Heart right ventricle (tissue), 16 donors: ENCODE results near the gene REEP2. TPM values are rescaled to one million over a fixed set of nuclear protein-coding genes. Genes with fewer than 3 reads are reported as not detected.

Experiments
- ATAC-seq, 8 donors: fragments of 200-7000 bp; cut with Tn5 transposase; one replicate each; pipeline ENCODE4 v1.9.1; 2020; ENCODE audit warnings: mild to moderate bottlenecking in 8 of 8, moderate library complexity in 8 of 8, moderate number of reproducible peaks in 1 of 8
- DNase-seq, 2 donors: peaks; one replicate each; pipeline ENCODE4 v3.0.0-alpha.2; 2020
- H3K27ac ChIP-seq, 10 donors: fragments of 200-600 bp; sonication (generic) in 2 of 10; one replicate each; pipeline versions ENCODE4 v1.5.0 to v1.8.0; 2020 to 2022; ENCODE audit warnings: mild to moderate bottlenecking in 3 of 10
- H3K27me3 ChIP-seq, 7 donors: fragments of 200-600 bp; one replicate each; pipeline ENCODE4 v1.8.0; 2021 to 2022; ENCODE audit warnings: mild to moderate bottlenecking in 2 of 7
- H3K36me3 ChIP-seq, 9 donors: fragments of 200-600 bp; sonication (generic) in 1 of 9; one replicate each; pipeline versions ENCODE4 v1.5.0 to v1.8.0; 2020 to 2022; ENCODE audit warnings: mild to moderate bottlenecking in 2 of 9
- H3K4me1 ChIP-seq, 9 donors: fragments of 200-600 bp; sonication (generic) in 1 of 9; one replicate each; pipeline versions ENCODE4 v1.5.0 to v1.8.0; 2020 to 2022; ENCODE audit warnings: mild to moderate bottlenecking in 4 of 9
- H3K4me3 ChIP-seq, 10 donors: fragments of 200-600 bp; sonication (generic) in 2 of 10; one replicate each; pipeline versions ENCODE4 v1.5.0 to v1.8.0; 2020 to 2022; ENCODE audit warnings: mild to moderate bottlenecking in 7 of 10, moderate library complexity in 2 of 10
- H3K9me3 ChIP-seq, 11 donors: fragments of 200-600 bp in 10 of 11; sonication (generic) in 2 of 11; one replicate each; pipeline versions ENCODE4 v1.5.0 to v1.8.0; 2013 to 2022; ENCODE audit warnings: mild to moderate bottlenecking in 2 of 11, control low read depth in 1 of 11, moderate library complexity in 1 of 11
- WGBS, 2 donors: extraction: QIAGEN DNeasy Blood & Tissue Kit; methylation state at CpG; one replicate each; pipeline ENCODE4 v1.1.7; 2013; ENCODE audit warnings: inconsistent platforms in 1 of 2; 5-methylcytosine and 5-hydroxymethylcytosine counted together
- intact Hi-C, 10 donors: fragments of 100-400 bp; cut with DNase I; formaldehyde crosslinking; loops; one replicate each; pipeline versions ENCODE4 v1.11.1 to v1.14.2; 2022
- polyA plus RNA-seq, 2 donors: library from polyadenylated mRNA; stranded (reverse); fragments of 200-250 nt; gene quantifications; one replicate each; pipeline ENCODE4 v1.2.3, GENCODE V29; 2013
- total RNA-seq, 10 donors: library from RNA; stranded (reverse); fragmentation: NEBNext Ultra II Directional in 3 of 10; extraction: Animal tissue kit (Norgen Biotek cat#: 25700) in 3 of 10; gene quantifications; one replicate each; pipeline versions ENCODE4 v1.2.1 to v1.2.4, GENCODE V29; 2021 to 2023
- TF ChIP-seq, protein P1 (sequence below), 9 donors: fragments of 200-600 bp; sonication (generic) in 2 of 9; IDR thresholded peaks; one replicate each; pipeline versions ENCODE4 v1.5.0 to v1.8.0; 2021 to 2022; ENCODE audit warnings: antibody characterized with exemption in 9 of 9, mild to moderate bottlenecking in 5 of 9, moderate library complexity in 1 of 9
- donor health status: Arrhythmogenic right ventricular cardiomyopathy.
- donor health status: ischemic (EF 13 %, LVEDD 7.1; RV severe dilation, severe dysfunction).
- donor health status: healthy with polysubstance abuse.
- donor health status: DM: no; HTN: yes; CAD: no.
- donor health status: DM: no; HTN: no; CAD: no.
- donor health status: ischemic (EF 25% LVEDD 6.9; RV normal size, moderate dysfunction).
- donor health status: ischemic (EF 25% LVEDD 5.7; RV mildly dilated, moderate dysfunction).
- donor health status: healthy.
- donor health status: DM: yes; HTN: yes; CAD: no.
- donor health status: Ischemic cardiomyopathy.
- donor health status: ischemic (EF 35%, LVEDD 5.7; RV mildly dilated, moderate dysfunction).
- donor health status: nonischemic (EF 11% LVEDD 7.7; RV severe dilation, severe dysfunction).
- donor health status: DM: yes; HTN: yes; CAD: no.
- donor health status: PGD.
- donor health status: ischemic (EF 29% LVEDD 5.4; RV normal size, mild dysfunction).
- donor health status: nonischemic (EF 23%, LVEDD 6.1; RV moderate dilation, normal function).

Gene REEP2
- total and polyA plus RNA-seq, 12 donors = 2.0 to 17.3 (median 8.0) TPM

DNA sequence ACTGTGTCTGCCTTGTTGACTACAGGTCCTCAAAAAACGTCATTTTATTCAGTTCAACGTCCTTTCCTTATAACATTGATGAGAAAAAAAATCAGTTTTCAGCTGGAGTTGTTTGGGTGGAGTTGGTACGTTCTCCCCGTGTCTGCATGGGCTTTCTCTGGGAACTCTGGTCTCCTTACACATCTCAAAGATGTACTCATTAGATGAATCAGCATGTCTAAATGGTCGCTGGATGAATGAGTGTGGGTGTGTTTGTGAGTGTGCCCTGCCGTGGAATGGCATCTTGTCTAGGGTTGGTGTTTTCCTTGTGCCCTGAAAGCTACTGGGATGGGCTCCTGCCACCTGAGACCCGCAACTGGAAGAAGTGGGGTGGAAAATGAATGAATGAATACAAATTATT lies 56.5 kb downstream of the REEP2 start:
- H3K27ac ChIP-seq = no peak overlapping the region
- H3K27me3 ChIP-seq = peaks cover 0 to 14% (median 0%) of the 10 kb centered on the region in 7 donors
- TF ChIP-seq, protein P1, sequence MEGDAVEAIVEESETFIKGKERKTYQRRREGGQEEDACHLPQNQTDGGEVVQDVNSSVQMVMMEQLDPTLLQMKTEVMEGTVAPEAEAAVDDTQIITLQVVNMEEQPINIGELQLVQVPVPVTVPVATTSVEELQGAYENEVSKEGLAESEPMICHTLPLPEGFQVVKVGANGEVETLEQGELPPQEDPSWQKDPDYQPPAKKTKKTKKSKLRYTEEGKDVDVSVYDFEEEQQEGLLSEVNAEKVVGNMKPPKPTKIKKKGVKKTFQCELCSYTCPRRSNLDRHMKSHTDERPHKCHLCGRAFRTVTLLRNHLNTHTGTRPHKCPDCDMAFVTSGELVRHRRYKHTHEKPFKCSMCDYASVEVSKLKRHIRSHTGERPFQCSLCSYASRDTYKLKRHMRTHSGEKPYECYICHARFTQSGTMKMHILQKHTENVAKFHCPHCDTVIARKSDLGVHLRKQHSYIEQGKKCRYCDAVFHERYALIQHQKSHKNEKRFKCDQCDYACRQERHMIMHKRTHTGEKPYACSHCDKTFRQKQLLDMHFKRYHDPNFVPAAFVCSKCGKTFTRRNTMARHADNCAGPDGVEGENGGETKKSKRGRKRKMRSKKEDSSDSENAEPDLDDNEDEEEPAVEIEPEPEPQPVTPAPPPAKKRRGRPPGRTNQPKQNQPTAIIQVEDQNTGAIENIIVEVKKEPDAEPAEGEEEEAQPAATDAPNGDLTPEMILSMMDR (IDR thresholded peaks at IDR 0.05) = no peak
- no peaks in the 10 kb centered on the region for H3K36me3 ChIP-seq
- no peak overlapping the region for H3K4me3 ChIP-seq
- H3K4me1 ChIP-seq = peaks cover 14 to 31% (median 23%) of the 10 kb centered on the region in 9 donors
- intact Hi-C loops = loop anchor here in 2 of 10 donors (5.0 kb wide), 2 partner anchors 38 to 153 kb away; no protein-coding TSS in a partner anchor
- ATAC-seq = no peak
- DNase-seq = no peak
- WGBS, 2 donors = 90 to 91% methylated on average over 7 of the region's 7 CpGs
- no peaks in the 10 kb centered on the region for H3K9me3 ChIP-seq

Other genes with a start within 250 kb of the REEP2 start
- gene CDC23, start 225.7 kb upstream of the REEP2 start, total RNA-seq = 10 to 100 TPM; 14.6 to 23.0 (median 17.8) TPM
- 10 to 100 TPM; 10.5 to 12.9 TPM for gene CDC23, start 225.7 kb upstream of the REEP2 start, polyA plus RNA-seq
- 1 to 10 TPM in 1 of 10 donors, under 1 TPM in 8, not detected in 1; 0.15 to 1.7 (median 0.87) TPM for gene GFRA3, start 164.4 kb upstream of the REEP2 start, total RNA-seq
- 1 to 10 TPM in 1 of 2 donors, under 1 TPM in 1; 0.59 to 1.4 TPM for gene GFRA3, start 164.4 kb upstream of the REEP2 start, polyA plus RNA-seq
- gene CDC25C, start 107.3 kb upstream of the REEP2 start, total RNA-seq = under 1 TPM in 5 of 10 donors, not detected in 5; 0.13 to 0.74 (median 0.38) TPM
- under 1 TPM in 1 of 2 donors, not detected in 1; 0.03 TPM for gene CDC25C, start 107.3 kb upstream of the REEP2 start, polyA plus RNA-seq
- gene FAM53C, start 100.8 kb upstream of the REEP2 start, total RNA-seq = 10 to 100 TPM; 20.4 to 29.9 (median 25.1) TPM
- 10 to 100 TPM in 1 of 2 donors, 1 to 10 TPM in 1; 8.8 to 14.9 TPM for gene FAM53C, start 100.8 kb upstream of the REEP2 start, polyA plus RNA-seq
- gene KDM3B, start 86.4 kb upstream of the REEP2 start, total RNA-seq = 10 to 100 TPM; 31.9 to 57.3 (median 48.3) TPM
- gene KDM3B, start 86.4 kb upstream of the REEP2 start, polyA plus RNA-seq = 10 to 100 TPM; 11.9 to 22.4 TPM
- gene EGR1, start 26.4 kb downstream of the REEP2 start, total RNA-seq = 100 to 1,000 TPM in 1 of 10 donors, 10 to 100 TPM in 8, 1 to 10 TPM in 1; 5.2 to 164 (median 40.8) TPM
- gene EGR1, start 26.4 kb downstream of the REEP2 start, polyA plus RNA-seq = 10 to 100 TPM; 10.8 to 14.5 TPM
- 100 to 1,000 TPM in 1 of 10 donors, 10 to 100 TPM in 9; 73.5 to 113 (median 83.9) TPM for gene ETF1, start 104.2 kb downstream of the REEP2 start, total RNA-seq
- 10 to 100 TPM; 17.9 to 52.3 TPM for gene ETF1, start 104.2 kb downstream of the REEP2 start, polyA plus RNA-seq
- 100 to 1,000 TPM; 246 to 415 (median 324) TPM for gene HSPA9, start 136.3 kb downstream of the REEP2 start, total RNA-seq
- 100 to 1,000 TPM in 1 of 2 donors, 10 to 100 TPM in 1; 82.9 to 240 TPM for gene HSPA9, start 136.3 kb downstream of the REEP2 start, polyA plus RNA-seq